ENCODE measurements around the gene IQSEC3. TPM values are rescaled to one million over a fixed set of nuclear protein-coding genes. Genes with fewer than 3 reads are reported as not detected.
A peak's percentile ranks its signal among the peaks of the same experiment; 100 is the strongest.

Gene IQSEC3
- total RNA-seq, 4 donors from 2014 or later, result 0.02 to 0.36 (median 0.07) TPM

DNA sequence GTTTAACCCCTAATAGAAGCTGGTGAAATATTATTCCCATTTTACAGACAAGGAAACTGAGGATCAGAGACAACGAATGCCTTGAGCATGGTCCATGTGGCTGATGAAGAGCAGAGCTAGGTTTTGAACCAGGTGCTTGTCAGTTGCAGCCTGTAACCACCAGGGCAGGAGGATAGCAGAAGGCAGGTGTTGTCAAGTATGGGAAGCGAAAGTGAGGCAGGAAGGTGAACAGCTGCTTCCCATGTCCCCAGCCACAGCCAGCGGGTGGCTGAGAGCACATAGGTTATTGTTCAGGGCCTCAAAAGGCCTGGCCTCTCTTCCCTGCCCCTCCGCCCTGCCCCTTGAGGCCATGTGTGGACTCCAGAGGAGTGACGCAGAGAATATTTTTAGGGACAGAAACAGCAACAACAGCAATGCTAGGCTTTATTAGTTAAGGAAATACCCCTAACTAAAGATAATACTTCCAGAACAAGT is 39.6 kb downstream of the IQSEC3 start:
- H3K27ac ChIP-seq, result peak overlapping the region in 2 of 4 donors; percentile 37 to 43
- H3K4me3 ChIP-seq, result no peak overlapping the region
- intact Hi-C loops (cut with DNase I; ENCODE audit: low total_unique reads) (no loop called here), in situ Hi-C loops (cut with MboI; ENCODE audit: low sequenced_read_pairs in 4 of 4) (no loop called here)
- H3K9me3 ChIP-seq, result no peaks in the 10 kb centered on the region
- ATAC-seq, result peak in 1 of 2 donors; percentile 47
- H3K4me1 ChIP-seq, result no peaks in the 10 kb centered on the region
- DNase-seq, result no peak
- no peaks in the 10 kb centered on the region for H3K36me3 ChIP-seq
- TF ChIP-seq, protein P1, sequence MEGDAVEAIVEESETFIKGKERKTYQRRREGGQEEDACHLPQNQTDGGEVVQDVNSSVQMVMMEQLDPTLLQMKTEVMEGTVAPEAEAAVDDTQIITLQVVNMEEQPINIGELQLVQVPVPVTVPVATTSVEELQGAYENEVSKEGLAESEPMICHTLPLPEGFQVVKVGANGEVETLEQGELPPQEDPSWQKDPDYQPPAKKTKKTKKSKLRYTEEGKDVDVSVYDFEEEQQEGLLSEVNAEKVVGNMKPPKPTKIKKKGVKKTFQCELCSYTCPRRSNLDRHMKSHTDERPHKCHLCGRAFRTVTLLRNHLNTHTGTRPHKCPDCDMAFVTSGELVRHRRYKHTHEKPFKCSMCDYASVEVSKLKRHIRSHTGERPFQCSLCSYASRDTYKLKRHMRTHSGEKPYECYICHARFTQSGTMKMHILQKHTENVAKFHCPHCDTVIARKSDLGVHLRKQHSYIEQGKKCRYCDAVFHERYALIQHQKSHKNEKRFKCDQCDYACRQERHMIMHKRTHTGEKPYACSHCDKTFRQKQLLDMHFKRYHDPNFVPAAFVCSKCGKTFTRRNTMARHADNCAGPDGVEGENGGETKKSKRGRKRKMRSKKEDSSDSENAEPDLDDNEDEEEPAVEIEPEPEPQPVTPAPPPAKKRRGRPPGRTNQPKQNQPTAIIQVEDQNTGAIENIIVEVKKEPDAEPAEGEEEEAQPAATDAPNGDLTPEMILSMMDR (IDR thresholded peaks at IDR 0.05 in 4 of 5, conservative IDR thresholded peaks at IDR 0.05 in 1 of 5), result peak in 2 of 5 experiments; percentile 15 to 20
- no peak for TF ChIP-seq POLR2A (IDR thresholded peaks at IDR 0.05)
- peaks cover 20 to 26% (median 22%) of the 10 kb centered on the region in 3 donors for H3K27me3 ChIP-seq

DNA sequence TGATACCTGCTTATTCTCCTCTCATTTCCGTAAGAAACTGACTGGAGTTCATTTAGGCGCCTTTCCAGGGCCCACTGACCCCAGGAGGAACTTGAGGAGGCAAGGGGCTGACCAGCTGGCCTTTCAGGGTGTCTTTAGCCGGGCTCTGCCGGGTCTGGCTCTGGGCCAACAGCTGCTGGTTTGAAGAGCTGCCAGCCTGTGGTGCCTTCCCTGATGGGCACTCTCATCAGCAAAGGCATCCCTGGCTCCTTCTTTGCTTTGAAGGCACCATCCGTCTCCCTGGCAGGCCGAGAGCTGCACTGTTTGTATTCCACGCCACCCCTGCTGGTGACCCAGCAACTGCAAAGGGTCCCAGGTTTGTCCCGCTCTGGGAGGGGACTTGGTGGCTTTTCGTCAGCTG is 42.0 kb downstream of the IQSEC3 start:
- H3K4me1 ChIP-seq, result no peaks in the 10 kb centered on the region
- ATAC-seq, result no peak
- intact Hi-C loops (cut with DNase I; ENCODE audit: low total_unique reads), result no loop called here
- H3K9me3 ChIP-seq, result no peaks in the 10 kb centered on the region
- H3K4me3 ChIP-seq, result no peak overlapping the region
- DNase-seq, result peak in 1 of 2 donors; percentile 32
- TF ChIP-seq POLR2A (IDR thresholded peaks at IDR 0.05), result no peak
- TF ChIP-seq, protein P1 (IDR thresholded peaks at IDR 0.05 in 4 of 5, conservative IDR thresholded peaks at IDR 0.05 in 1 of 5), result no peak
- H3K36me3 ChIP-seq, result no peaks in the 10 kb centered on the region
- peaks cover 10 to 20% (median 18%) of the 10 kb centered on the region in 3 donors for H3K27me3 ChIP-seq
- in situ Hi-C loops (cut with MboI; ENCODE audit: low sequenced_read_pairs in 4 of 4), result no loop called here
- H3K27ac ChIP-seq, result no peak overlapping the region

DNA sequence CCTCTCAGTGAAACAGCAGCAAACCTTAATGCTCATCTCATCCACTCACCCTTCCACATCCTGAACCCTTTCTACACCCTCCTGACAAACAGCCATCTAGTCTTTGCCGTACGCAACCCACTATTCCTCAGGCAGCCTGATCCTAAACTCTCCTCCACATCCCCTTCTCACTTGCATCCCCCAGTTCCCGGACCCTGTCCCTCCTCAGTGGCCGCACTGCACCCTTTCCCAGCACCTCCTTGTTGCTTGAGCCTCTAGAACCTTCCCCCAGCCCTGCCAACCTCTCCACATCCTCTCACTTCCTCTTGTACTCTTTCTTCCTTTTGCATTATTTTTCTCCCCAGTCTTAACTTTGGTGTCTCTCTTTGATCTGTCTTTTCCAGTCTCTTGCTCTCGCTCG is 42.9 kb downstream of the IQSEC3 start:
- H3K36me3 ChIP-seq, result no peaks in the 10 kb centered on the region
- DNase-seq, result no peak
- TF ChIP-seq, protein P1 (IDR thresholded peaks at IDR 0.05 in 4 of 5, conservative IDR thresholded peaks at IDR 0.05 in 1 of 5), result no peak
- no peak for TF ChIP-seq POLR2A (IDR thresholded peaks at IDR 0.05)
- intact Hi-C loops (cut with DNase I; ENCODE audit: low total_unique reads) (no loop called here), in situ Hi-C loops (cut with MboI; ENCODE audit: low sequenced_read_pairs in 4 of 4) (no loop called here)
- no peak for ATAC-seq
- no peak overlapping the region for H3K4me3 ChIP-seq
- H3K27me3 ChIP-seq, result peaks cover 6 to 15% (median 14%) of the 10 kb centered on the region in 3 donors
- no peak overlapping the region for H3K27ac ChIP-seq
- no peaks in the 10 kb centered on the region for H3K4me1 ChIP-seq
- no peaks in the 10 kb centered on the region for H3K9me3 ChIP-seq

DNA sequence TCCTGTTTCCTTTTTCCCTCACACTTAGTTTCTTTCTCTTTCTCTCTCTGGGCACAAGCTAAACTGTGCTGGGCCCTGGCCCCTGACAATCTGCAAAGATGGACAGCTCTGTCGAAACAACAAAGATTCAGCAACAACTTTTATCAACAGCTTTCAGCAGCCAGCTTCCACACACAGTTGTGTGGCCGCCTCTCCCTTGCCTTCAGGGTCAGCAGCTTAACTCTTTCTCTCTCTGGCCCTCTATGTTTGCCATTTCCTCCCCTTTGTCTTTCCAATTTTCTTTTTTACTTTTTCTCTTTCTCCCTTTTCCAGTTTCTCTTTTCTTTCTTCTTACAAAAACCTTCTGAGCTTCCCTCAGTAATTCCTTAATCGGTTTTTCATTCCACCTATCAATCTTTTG is 43.3 kb downstream of the IQSEC3 start:
- Histone ChIP-seq H3K4me1 (no peaks in the 10 kb centered on the region), H3K27ac (no peak overlapping the region), H3K9me3 (no peaks in the 10 kb centered on the region), H3K27me3 (peaks cover 6 to 10% (median 10%) of the 10 kb centered on the region in 3 donors), H3K36me3 (no peaks in the 10 kb centered on the region), H3K4me3 (no peak overlapping the region)
- TF ChIP-seq, protein P1 (IDR thresholded peaks at IDR 0.05 in 4 of 5, conservative IDR thresholded peaks at IDR 0.05 in 1 of 5), result no peak
- TF ChIP-seq POLR2A (IDR thresholded peaks at IDR 0.05), result no peak
- ATAC-seq (no peak), DNase-seq (no peak)
- in situ Hi-C loops (cut with MboI; ENCODE audit: low sequenced_read_pairs in 4 of 4), result no loop called here
- intact Hi-C loops (cut with DNase I; ENCODE audit: low total_unique reads), result no loop called here
